Stimulated activated CD4-positive, alpha-beta T cell treated with anti-CD3 and anti-CD28 coated beads, Interleukin-1b, Interleukin-23, amount 100 ng/mL, for 1 hour (primary cell): ENCODE measurements around the gene ATMIN.

Experiments used
- DNase-seq, 2 donors: peaks; one replicate each; pipeline ENCODE4 v3.0.0-alpha.2; 2020; ENCODE audit warnings: low read depth in 2 of 2

Gene ATMIN

GRCh38 chr16:81006211-81006812 lies 29.3 kb upstream of the ATMIN start:
- peak; percentile 12 to 34 for DNase-seq

- peak; percentile 91 to 93 for DNase-seq
These were observed 28.6 kb upstream of the ATMIN start, which contains the start of the genes CENPN and CMC2 for GRCh38 chr16:81006813-81007695. Gene CENPN (plus strand): TSS chr16:81007214. CDS start chr16:81011940, 4,726 bp downstream. Gene CMC2 (minus strand): TSS chr16:81006885. CDS start chr16:80997394, 9,491 bp downstream.

DNA sequence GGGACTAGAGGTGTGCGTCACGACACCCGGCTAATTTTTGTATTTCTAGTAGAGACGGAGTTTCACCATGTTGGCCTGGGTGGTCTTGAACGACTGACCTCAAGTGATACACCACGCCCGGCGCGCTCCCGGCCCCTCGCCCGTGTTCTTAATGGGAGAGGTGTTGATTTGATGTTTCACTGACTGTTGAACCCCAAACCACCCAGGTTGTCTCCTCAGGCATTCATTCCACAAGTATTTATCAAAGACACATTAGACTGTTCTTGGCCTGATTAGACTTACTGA lies 27.2 kb upstream of the ATMIN start:
- no peak for DNase-seq

DNA sequence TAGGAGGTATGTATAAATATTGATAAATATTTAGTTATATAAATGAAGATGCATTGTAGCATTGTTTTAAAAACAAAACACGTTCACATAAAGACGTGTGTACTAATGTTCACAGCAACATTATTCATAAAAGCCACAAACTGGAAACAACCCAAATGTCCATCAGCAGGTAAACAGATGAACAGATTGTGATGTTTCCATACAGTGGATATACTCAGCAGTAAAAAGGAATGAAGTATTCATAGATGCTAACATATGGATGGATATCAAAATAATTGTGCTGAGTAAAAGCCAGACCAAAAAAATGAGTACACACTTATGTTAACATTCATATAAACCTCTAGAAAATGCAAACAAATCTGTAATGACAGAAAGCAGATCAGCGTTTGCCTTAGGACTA lies 22.7 kb upstream of the ATMIN start:
- no peak for DNase-seq

DNA sequence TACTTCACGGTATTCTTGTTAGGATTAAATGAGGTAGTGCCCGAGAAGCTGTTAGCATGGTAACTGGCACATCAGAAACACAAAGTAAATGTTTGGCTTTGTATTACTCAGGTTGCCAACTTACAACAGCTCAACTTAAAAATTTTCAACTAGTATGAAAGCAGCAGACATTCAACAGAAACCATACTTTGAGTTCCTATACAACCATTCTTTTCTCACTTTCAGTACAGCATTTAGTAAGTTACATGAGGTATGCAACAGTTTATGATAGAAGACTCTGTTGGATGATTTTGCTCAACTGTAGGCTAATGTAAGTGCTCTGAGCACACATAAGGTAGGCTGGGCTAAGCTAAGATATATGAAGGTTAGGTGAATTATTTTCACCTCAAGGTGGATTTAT lies 21.0 kb upstream of the ATMIN start:
- DNase-seq = no peak

- no peak for DNase-seq
These were observed 17.1 kb upstream of the ATMIN start for GRCh38 chr16:81018496-81018895.

- DNase-seq = no peak
These were observed 9.2 kb upstream of the ATMIN start for GRCh38 chr16:81026429-81026828.

GRCh38 chr16:81029930-81030604 lies 5.6 kb upstream of the ATMIN start:
- DNase-seq = no peak

DNA sequence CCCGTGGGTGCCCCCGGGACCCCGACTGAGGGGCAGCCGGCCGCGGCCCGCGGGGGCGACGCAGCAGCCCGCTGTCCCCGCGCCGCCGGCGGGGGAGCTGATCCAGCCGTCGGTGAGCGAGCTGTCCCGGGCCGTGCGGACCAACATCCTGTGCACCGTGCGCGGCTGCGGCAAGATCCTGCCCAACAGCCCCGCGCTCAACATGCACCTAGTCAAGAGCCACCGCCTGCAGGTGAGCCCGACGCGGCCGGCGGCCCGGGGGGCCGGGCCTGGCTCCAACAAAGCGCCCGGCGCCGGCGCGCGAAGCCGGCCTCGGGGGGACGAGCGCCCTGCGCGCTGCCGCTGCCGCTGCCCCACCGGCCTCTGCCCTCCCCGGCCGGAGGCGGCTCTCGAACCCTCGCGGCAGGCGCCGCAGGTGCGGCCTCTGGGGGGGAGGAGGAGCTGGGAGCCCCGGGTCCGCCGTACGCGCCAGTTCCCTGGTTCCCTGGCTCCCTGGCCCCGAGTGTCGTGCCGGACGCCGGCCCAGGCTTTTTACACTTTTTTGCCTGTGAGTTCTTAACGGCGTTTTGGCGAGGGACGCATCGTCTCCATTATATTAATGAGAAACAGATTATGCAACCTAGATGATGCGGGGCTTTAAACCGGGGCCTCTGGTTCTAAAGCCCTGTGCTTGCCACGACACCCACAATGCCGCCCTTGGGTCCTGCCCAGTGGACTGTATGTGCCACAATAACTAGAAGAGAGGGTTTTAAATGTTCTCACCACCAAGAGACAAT lies 521 bp downstream of the ATMIN start:
- DNase-seq = peak; percentile 1

GRCh38 chr16:81036751-81037350 lies 1.2 kb downstream of the ATMIN start:
- no peak for DNase-seq

DNA sequence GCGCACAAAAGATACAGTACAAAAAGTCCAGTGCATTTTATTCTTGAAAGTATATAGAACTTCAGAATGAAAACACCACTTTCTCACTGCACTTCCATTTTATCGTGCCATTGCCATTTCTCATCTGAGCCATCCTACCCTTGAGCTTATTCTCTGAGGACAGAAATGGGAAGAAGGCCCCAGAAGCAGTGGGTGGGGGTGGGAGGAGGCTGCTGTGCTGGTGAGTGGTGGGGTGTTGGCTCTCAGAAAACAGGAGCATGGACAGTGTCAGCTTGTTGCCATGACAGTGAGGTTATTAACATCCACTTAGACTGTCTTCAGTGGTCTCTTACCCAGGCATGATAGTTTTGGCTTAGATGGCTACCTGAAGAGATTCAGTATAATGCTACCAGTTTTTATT lies 4.5 kb downstream of the ATMIN start:
- no peak for DNase-seq

DNA sequence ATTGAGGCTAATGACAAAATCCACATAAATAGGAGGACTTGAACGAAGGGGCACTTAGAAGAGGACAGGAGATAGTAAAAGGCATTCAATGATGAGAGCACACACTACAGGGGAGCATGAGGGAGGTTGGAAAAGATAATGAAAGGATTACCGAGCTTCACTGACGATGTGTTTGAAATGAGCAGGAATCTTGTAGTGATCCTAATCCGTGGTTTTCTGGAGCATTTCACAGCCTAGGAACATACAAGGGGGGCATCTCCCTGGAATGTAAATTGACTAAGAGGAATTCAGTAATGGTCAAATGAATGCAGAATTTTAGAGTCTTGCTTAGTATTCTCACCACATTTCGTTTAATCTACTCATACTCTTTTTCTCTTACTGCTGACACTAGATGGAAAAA lies 5.2 kb downstream of the ATMIN start:
- DNase-seq = no peak

DNA sequence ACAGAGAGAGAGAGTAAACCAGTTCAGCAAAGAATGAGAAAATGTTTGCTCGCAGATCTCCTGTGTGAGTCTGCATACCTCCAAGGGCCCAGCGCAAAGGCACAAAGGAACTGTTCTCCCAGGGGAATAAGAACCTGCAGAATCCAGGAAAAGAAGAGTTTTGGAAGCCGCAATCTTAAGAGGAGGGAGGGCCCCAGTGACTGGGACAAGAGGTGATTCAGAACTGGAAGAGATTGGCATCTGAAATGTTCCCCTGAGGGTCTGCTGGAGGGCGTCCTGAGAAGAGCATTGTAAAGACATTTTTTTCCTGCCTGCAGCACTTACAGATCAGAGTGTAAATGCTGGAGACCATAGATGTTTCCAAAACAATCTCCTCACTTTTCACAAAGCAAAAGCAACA lies 6.1 kb downstream of the ATMIN start:
- DNase-seq = no peak

DNA sequence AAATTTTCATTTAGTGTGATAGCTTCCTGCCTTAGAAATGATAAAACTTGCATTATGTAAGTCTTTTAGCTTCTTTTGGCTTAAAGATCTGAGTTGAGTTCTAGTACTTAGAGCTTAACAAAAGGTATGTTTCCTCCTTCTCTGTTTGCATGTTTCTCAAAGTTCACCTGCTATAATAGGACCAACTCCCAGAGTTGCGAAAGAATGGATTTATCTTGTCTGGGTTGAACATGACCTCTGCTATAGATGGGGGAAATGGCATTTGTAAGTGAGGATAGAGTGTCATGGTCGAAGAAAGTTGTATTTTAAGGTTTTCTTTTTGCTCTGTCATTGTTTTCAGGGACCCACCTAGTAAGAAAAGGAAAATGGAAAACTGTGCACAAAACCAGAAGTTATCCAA lies 7.2 kb downstream of the ATMIN start:
- DNase-seq = no peak

- DNase-seq = no peak
These were observed 18.1 kb downstream of the ATMIN start for GRCh38 chr16:81053761-81054160.

GRCh38 chr16:81060576-81061306 lies 25.1 kb downstream of the ATMIN start:
- DNase-seq = no peak

GRCh38 chr16:81061307-81061640 lies 25.6 kb downstream of the ATMIN start:
- no peak for DNase-seq

DNA sequence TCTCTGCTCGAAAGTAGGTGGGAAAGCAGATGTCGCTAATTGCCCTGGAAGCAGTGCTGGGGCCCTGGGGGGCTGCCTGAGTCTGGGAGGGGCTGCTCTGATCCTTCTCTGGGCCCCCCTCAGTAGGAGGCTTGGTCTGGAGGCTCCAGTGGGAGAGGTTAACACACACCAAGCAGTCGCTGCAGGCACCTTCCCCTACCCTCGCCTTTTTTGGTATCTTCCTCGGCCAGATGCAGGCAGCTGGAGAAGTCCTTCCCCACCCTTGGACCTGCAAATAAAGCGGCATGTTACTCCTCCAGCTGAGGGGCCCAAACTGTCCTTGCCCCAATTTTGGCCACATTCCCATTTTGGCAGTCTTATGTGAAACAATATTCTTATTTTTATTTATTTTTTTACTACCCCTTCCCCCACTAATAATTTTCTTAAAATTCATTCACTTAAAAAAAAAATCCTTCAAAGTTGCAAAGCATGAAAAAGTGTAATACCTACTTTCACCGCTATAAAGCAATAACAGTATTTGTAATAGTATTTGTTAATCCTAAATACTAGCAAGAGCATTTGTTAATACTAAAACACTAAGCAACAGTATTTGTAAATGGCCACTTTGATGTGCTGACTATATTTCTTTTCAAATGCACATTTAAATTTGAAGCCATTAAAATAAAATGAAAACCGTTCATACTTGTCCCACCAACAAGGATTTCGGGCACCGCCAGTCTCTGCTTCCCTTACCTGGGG lies 26.4 kb downstream of the ATMIN start:
- no peak for DNase-seq

DNA sequence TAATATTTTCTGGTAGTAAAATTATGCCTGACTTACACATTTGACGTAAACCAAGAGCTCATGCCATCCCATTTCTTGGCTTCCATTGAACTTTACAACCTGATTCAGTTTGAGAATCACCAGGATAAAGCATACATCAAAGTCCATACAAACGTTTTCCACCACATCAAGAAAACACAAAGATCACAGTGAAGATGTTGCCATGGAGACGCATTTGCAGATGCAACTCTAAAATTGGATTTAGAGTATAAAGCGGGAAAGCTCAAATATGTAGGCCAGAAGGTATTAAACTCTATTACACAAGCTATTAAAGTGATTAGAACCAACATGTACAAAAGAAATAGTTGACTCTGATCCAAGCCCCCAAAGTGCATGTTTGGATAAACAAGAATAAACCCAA lies 31.0 kb downstream of the ATMIN start:
- no peak for DNase-seq

DNA sequence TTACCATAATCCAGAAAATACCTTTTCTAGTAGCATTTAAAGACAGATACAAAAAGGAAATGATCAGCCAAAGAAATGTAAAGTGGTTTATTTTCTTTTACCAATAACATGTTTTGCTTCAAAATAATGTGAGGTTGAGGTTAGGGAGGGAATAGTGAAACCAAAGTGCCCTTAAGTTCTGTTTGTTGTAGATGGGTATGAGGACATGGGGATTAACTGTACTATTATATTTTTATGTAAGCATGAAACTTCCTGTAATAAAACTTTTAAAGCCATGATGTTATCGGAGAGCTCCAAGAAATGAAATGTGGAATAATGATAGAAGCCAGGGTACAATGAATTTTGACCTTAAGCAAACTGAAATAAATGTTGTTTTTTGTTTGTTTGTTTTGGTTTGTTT lies 31.5 kb downstream of the ATMIN start:
- DNase-seq = no peak
